Daoy (cell line): ENCODE data around the gene VPS35L. TPM values are rescaled to one million over a fixed set of nuclear protein-coding genes. Genes with fewer than 3 reads are reported as not detected.

Experiments used
- DNase-seq: peaks from one replicate; pipeline ENCODE4 v3.0.0-alpha.2; 2015; ENCODE audit warnings: low read depth
- total RNA-seq: library from RNA; depleted of rRNA; stranded (reverse); fragments of >200 nt; shearing (Covaris generic); gene quantifications from 2 replicates; pipeline ENCODE4 v1.2.3, GENCODE V29; 2014

VPS35L gene
- total RNA-seq, 1 experiment from 2014 or later: 11.8 TPM

DNA sequence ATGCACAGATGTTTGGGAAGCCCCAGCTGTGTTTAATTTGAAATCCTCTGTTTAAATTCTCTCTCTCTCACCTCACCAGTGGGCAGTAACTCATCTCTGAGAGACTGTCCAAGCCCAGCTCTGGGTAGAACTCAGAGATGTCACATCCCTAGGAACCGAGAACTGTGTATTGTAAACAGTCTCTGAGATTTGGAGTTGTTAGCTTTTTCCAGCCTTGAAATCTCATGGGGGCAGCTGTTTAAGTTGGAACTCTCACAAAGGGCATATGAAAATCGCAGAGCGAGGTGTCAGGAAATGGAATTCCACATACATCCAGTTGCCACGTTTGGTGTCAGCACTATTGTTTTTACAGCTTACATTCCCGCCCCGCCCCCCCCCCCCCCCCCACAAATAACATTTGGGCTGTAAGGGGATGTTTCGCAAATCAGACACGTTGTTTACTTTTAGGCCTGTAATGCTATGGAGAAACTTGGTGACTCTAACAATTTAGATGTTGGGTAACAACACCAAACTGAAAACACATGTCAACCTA lies 34.3 kb downstream of the VPS35L start:
- no peak for DNase-seq

DNA sequence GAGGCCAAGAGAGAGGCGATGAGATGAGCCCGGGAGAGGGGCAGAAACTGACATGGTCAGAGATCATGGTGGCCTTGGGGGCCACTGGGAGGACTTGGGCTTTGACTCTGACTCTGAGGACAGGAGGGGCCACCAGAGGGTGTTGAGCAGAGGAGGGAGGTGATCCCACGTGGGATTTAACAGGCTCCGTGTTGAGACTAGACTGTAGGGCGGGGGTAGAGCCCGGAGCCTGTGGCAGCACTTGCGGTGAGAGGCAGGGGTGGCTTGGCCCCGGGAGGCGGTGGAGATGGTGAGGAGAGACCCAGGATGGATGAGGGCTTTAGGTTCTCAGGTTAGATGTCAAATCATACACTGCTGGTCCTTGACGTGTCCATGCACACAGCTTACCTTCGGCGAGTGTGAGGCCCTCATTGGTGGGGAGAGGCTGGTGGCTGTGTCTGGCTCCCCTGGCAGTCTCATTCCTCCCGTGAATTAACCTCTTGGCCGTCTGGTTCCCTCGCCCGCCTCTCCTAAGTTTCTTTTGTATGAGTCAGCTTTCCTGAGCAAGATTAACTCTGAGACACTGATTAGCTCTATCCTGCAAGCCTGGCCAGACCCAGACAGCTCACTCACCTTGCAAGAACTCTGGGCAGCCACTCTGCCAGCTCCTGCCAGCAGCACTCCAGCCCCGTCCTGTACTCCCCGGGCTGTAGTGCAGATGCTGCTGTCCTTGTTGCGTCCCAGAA lies 39.7 kb downstream of the VPS35L start:
- DNase-seq: peak; percentile 66

DNA sequence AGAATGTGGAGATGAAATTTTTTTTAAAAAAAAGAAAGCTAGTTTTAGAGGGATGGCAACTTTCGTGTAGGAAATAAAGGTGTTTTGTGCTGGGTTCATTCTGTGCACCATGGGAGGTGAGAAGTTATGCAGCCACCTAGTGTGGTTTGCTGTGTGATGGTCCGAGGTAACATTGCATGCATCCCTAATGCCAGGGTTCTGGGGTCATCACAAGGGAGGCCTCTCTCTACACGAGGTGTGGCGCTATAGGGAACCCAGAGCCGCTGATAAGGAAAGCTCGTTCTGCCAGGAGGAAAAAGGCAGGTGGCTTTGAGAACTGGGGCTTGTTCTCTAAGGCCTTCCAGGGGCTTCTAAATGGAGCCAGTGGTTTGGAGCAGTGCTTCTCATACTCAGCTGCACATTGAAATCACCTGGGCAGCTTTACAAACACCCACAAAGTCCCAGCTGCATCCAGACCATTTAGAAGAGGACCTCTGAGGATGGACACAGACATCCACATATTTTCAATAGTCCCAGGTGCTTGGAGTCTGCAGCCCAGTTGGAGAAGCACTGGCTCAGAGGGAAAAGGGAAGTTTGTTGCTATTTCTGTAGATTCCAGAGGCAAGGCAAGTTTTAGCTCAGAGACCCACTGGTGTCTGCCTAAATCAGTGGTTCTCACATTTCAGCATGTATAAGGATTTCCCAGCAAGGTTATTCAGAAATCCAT lies 43.5 kb downstream of the VPS35L start:
- DNase-seq: no peak

DNA sequence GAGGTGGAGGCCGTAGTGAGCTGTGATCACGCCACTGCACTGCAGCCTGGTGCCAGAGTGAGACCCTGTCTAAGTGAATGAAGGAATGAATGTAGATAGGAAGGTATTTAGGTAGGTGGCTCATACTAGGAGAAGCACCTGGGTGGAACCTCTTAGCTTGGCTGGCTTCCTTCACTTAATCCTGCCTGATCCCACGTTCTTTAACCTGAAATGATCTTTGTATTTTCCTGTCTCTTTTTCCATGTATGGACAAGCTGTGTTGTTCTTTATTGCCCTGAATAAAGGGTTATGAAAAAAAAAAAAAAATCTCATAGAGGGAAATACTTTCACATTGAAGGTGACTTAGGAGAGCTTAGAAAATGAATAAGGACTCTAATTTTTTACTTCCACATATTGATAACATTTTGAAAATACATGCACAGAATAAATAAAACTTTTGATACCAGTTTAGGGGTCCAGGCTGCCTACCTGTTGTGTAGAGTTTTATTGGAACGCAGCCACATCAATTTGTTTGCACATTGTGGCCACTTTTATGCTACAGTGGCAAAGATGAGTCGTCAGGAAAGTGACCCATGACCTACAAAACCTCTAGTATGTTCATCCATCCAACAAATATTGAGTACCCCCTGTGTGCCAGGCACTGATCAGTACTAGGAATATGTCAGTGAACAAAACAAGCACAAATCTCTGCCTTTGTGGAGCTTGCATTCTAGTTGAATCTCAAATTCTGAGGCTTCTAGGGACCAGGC lies 44.6 kb downstream of the VPS35L start:
- no peak for DNase-seq

DNA sequence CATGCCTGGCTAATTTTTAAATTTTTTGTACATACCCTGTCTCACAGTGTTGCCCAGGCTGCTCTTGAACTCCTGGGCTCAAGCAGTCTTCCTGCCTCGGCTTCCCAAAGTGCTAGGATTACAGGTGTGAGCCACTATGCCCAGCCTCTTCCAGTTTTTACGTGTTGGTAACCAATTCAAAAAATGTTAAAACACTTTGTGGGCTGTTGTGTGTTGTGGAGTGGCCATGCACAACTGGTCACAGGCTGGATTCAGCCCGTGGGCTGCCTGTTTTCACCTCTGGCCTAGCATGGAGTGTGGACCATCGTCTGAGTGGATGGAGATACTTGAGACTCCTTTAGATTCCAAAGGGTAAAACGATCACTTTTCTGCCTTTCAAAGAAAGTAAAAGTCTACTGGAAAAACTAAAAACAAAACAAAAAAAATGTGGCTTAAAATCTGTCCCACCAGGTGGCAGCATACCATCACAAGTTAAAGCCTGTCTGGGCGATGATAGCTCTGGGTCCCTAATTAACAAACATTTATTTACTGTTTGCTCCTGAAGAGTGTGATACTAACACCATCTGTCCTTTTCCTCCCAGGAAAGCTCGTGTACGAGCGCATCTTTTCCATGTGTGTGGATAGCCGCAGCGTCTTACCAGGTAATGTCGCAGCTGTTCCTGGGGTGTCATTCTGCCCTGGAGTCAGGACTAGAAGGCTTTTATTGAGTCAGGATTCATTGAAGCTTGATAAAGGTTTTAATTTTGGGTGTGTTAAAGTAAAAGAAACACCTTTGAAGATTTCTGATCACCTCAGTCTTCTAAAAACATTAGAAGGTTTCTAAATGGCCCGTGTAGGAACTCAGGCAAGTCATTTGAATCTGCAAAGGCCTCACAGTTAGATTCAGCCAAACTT lies 45.8 kb downstream of the VPS35L start:
- DNase-seq: peak; percentile 7

DNA sequence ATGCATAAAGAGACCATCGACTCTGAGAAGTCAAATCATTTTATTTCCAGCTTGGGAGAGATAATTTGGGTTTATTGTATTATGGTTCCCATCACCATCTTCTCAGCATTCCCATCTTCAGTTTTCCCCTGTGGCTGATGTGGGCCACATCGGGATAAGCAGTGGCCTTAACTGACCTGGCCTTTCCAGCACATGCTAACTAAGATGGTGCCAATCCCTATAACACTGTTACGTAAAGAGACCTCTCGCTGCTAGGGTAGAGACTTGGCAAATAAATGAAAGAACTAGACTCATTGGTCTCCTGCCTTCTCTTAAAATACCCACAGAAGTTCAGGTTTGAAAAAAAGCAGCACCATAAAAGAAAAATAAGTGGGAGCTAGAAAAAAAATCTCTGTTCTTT lies 49.4 kb downstream of the VPS35L start:
- no peak for DNase-seq

GRCh38 chr16:19605701-19606100 lies 50.2 kb downstream of the VPS35L start:
- no peak for DNase-seq

DNA sequence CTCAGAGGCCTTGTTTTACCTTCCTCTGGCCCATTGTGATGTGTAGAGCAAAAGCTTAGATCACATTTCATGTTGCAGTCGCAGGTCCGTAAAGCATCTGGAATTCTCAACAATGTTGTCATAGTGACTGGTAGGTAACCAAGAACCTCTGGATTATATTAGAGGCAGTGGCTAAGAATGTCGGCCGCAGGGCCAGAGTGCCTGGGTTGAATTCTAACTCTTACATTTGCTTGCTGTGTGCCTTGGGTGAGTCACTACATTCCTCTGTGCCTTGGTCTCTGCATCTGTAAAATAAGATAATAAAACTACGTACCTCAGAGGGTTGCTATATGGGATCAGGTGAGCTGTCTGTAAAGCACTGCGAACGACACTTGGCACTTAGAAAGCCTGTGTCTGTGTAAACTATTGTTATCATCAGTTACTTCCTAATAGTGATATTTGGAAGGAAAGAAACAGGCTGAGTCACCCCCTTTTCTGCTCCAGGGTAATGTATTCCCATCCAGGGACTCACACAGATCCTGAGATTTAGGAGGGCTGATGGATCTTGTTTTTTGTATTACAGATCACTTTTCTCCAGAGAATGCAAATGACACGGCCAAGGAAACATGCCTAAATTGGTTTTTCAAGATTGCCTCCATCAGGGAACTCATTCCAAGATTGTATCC lies 52.2 kb downstream of the VPS35L start:
- DNase-seq: no peak

GRCh38 chr16:19609359-19609758 lies 53.9 kb downstream of the VPS35L start:
- DNase-seq: no peak

DNA sequence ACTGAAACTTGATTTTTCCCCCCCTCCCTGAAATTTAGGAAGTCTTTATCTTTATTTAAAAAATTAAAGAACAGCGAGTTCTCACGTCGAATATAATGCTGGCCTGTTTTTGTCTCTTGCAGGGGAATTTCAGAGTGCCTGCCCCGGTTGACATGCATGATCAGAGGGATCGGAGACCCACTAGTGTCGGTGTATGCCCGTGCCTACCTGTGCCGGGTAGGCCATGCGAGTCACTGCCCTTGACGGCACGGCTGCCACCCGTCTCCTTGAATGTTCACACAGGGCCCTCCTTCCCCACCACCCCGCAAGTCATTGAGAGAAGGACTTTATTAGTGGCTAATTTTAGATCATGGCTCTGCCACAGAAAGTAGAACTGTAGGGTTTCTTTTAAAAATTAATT lies 54.7 kb downstream of the VPS35L start:
- DNase-seq: no peak

DNA sequence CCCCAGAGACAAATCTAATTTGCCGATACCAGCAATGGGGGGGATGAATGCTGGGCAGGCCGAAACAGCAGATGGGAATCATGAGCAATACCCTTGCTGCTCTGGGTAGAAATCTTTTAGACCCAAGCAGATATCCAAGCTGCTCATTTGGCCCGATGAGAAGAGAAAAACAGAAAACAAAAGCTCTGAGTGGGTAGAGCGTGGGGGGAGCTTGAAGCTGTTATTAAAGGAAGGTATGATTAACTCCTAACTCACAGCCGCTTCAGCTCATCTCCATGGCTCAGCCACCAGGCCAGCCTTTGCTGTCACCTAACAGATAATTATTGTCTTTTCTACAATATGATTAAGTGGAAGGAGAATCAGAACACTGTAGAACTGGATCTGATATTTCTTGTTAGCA lies 58.3 kb downstream of the VPS35L start:
- DNase-seq: no peak

DNA sequence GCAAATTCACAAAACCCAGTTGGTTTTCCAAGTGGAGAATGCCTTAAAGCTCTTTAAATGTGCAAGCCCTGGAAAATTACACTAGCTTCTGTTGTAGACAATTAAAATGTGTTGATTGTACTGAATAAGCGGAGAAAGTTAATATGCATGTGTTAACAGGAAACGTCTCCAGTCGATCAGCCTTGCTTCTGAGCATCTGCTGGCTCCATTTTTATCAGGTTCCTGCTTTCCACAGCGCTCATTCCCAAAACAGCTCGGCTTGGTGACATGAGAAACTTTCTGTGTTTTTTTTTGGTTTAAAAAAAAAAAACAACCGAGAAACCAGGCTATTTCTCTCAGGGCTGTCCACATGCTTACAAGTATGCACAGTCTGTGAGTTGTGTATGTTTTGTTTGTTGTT lies 60.7 kb downstream of the VPS35L start:
- DNase-seq: no peak

DNA sequence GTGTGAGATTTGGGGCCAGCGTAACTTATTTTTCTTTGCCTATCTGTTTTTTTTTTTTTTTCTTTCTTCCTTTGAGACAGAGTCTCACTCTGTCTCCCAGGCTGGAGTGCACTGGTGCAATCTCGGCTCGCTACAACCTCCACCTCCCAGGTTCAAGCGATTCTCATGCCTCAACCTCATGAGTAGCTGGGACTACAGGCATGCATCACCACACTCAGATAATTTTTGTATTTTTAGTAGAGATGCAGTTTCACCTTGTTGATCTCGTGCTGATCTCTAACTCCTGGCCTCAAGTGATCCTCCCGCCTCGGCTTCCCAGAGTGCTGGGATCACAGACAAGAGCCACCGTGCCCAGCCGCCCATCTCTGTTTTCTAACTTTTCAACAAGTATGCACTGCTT lies 63.4 kb downstream of the VPS35L start:
- no peak for DNase-seq

- DNase-seq: no peak
These were observed 65.9 kb downstream of the VPS35L start for GRCh38 chr16:19621445-19621844.

GRCh38 chr16:19625039-19625438 lies 69.5 kb downstream of the VPS35L start:
- no peak for DNase-seq

DNA sequence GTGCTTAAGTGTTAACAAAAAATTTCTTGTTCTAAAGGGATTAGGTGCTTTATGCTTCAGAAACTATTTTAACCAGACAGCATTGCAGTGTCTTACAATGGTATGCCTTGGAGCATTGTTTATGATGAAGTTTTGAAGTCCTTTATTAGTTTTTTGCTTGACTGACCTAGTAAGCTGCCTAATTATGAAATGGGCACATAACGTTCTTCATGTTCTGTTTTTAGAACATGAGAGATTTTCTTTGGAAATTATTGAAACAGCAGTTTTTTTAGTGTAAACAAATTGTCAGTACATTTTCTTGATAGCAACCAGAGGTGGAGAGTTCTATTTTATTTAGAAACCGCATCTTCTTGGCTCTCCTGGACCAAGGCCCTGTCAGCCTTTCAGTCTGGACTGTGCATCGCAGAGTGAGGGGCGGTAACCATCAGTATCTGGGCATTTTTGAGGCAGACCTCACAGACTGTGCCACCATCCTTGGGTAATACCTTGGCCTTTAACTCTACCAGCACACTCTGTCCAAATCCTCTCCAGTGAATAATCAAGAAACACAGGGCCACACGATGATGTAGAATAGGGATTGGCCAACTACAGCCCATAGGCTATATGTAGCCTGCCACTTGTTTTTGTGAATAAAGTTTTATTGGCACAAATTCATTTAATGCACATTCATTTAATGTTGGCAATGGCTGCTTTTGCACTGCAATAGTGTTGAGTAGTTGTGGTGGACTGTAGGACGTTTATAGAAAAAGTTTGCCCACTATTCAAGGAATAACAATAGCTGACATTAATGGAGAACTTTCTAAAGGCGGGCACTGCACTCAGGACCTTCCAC lies 81.1 kb downstream of the VPS35L start:
- DNase-seq: no peak

GRCh38 chr16:19639986-19640421 lies 84.5 kb downstream of the VPS35L start:
- DNase-seq: no peak

DNA sequence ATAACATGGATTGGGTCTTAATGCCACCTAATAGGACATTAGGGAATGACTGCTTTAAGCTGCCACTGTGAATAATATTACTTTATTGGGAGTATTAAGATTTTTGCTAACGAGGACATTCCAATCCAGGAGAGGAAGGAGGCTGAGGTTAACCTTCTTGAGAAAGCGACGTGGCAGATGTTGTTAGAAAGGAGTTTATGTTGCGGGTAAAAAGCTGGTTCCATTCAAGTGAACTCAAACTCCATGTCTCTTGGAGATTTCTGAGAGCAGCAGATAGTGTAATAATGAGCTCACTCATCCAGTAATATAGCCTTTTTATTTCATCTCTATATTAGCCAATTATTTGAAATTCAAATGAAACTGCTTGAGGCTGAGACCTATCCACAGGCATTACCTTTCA lies 87.0 kb downstream of the VPS35L start:
- DNase-seq: no peak

GRCh38 chr16:19644877-19645276 lies 89.4 kb downstream of the VPS35L start:
- no peak for DNase-seq

DNA sequence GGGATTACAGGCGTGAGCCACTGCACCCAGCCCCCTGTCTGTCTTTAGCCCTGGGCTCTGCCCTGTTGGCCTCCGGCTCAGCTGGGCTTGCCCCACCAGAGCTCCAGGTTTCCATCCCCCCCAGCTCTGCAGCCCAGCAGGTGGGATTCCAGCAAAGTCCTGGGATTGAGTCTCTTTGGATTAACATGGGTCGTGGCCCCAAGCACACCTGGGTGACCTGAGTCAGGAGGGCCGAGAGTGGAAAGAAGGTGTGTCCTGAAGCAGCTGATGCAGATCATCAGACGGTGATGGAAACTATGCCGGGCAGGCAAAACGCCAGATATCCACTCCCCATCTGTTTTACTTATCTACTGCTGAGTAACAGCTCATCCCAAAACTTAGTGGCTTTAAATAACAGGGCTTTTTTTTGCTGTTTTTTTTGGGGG lies 90.1 kb downstream of the VPS35L start:
- no peak for DNase-seq
